Right lobe of liver (tissue), 4 donors: ENCODE data around the gene NUB1.

Experiments
- POLR2A ChIP-seq: fragments of 450-650 bp; IDR thresholded peaks from one replicate; pipeline ENCODE4 v1.6.1; 2017; ENCODE audit warnings: antibody characterized with exemption, mild to moderate bottlenecking
- TF ChIP-seq, protein P1 (sequence below), 4 donors: fragments of 200-600 bp in 3 of 4; fragments of 450-650 bp in 1 of 4; IDR thresholded peaks; one replicate each; pipeline versions ENCODE4 v1.5.1 to v1.8.0; 2016 to 2022; ENCODE audit warnings: antibody characterized with exemption in 4 of 4, mild to moderate bottlenecking in 2 of 4
- donor health status: DM: no; HTN: no; CAD: no.
- donor health status: DM: no; HTN: no; CAD: no.
- donor health status: DM: no; HTN: yes; CAD: no.

DNA sequence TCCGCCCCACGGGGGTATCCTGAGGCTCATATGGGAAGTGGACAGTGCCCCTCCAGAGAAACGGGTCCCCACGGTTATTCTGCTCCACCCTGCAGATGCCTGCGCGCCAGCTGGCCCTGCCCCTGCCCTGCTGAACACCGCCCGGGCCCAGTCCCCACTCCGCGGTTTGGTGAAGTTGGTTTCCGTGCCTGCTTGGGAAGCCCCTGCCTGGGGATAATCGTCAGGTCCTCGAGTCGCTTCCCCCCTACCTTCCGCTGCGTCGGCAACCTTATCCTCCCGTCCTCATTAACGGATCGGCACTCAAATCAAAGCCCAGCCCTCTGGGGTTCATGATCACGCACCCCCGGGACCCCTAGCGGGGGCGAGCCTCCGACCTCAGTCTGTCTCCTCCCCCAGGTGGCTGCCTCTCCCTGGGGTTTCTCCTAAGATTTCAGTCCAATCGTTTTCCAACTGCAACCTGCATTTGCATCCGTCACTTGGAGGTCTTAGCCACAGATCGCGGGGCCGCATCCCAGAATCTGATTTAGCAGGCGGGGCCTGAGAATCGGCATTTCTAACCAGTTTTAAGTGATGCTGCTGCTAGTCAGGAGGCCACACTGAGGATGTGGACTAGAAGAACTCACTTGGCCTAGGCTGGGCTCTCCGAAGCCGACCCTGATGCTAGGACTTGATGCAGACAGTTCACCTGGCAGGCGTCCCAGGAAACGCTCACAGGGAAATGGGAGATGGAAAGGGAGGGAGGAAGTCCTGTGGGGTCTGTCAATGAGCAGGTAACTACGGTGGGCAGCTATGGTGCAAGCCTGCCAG lies 40.7 kb downstream of the NUB1 start:
- TF ChIP-seq, protein P1, sequence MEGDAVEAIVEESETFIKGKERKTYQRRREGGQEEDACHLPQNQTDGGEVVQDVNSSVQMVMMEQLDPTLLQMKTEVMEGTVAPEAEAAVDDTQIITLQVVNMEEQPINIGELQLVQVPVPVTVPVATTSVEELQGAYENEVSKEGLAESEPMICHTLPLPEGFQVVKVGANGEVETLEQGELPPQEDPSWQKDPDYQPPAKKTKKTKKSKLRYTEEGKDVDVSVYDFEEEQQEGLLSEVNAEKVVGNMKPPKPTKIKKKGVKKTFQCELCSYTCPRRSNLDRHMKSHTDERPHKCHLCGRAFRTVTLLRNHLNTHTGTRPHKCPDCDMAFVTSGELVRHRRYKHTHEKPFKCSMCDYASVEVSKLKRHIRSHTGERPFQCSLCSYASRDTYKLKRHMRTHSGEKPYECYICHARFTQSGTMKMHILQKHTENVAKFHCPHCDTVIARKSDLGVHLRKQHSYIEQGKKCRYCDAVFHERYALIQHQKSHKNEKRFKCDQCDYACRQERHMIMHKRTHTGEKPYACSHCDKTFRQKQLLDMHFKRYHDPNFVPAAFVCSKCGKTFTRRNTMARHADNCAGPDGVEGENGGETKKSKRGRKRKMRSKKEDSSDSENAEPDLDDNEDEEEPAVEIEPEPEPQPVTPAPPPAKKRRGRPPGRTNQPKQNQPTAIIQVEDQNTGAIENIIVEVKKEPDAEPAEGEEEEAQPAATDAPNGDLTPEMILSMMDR (IDR thresholded peaks at IDR 0.05), result no peak
- TF ChIP-seq POLR2A, result no peak
